Omental fat pad (tissue), 4 donors: ENCODE measurements around the gene AFF2. TPM values are rescaled to one million over a fixed set of nuclear protein-coding genes. Genes with fewer than 3 reads are reported as not detected.

Experiments
- ATAC-seq: fragments of 150-250 bp; one replicate; pipeline ENCODE4 v1.9.1; 2016; ENCODE audit warnings: mild to moderate bottlenecking, moderate library complexity; ENCODE audit not compliant: low FRiP score
- DNase-seq: peaks from one replicate; pipeline ENCODE4 v3.0.0-alpha.2; 2019; ENCODE audit warnings: low spot score
- total RNA-seq, 4 donors: library from RNA; depleted of rRNA; stranded (reverse); fragments of >200 nt; gene quantifications; one replicate each; pipeline ENCODE4 v1.1.0, GENCODE V29; 2016
- TF ChIP-seq, protein P1 (sequence below), 3 donors: fragments of 450-650 bp; IDR thresholded peaks; one replicate each; pipeline ENCODE4 v1.5.1; 2016 to 2017; ENCODE audit warnings: antibody characterized with exemption in 3 of 3, mild to moderate bottlenecking in 3 of 3, moderate library complexity in 2 of 3

AFF2 gene
- total RNA-seq, 4 donors from 2014 or later = 5.7 to 16.7 (median 12.3) TPM

DNA sequence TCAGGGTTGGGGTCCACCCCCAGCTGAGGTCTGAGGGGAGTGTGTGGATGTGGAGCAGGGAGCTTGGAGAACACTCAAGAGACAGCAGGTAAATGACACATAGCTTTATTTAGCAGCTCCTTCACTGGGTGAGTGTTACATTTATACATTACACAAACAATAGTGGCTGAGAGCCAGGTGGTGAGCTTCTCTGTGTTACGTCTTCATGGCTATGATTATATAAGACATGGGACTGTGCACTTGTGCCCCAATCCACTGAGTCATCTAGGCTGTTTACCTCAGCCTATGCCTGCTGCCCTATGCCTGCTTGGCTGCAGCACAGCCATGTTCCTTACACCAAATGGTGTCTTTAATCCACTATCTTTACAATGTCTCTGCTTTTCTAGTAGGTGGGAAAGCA is 459.6 kb downstream of the AFF2 start:
- ATAC-seq = no peak
- DNase-seq = no peak
- TF ChIP-seq, protein P1, sequence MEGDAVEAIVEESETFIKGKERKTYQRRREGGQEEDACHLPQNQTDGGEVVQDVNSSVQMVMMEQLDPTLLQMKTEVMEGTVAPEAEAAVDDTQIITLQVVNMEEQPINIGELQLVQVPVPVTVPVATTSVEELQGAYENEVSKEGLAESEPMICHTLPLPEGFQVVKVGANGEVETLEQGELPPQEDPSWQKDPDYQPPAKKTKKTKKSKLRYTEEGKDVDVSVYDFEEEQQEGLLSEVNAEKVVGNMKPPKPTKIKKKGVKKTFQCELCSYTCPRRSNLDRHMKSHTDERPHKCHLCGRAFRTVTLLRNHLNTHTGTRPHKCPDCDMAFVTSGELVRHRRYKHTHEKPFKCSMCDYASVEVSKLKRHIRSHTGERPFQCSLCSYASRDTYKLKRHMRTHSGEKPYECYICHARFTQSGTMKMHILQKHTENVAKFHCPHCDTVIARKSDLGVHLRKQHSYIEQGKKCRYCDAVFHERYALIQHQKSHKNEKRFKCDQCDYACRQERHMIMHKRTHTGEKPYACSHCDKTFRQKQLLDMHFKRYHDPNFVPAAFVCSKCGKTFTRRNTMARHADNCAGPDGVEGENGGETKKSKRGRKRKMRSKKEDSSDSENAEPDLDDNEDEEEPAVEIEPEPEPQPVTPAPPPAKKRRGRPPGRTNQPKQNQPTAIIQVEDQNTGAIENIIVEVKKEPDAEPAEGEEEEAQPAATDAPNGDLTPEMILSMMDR (IDR thresholded peaks at IDR 0.05) = no peak

DNA sequence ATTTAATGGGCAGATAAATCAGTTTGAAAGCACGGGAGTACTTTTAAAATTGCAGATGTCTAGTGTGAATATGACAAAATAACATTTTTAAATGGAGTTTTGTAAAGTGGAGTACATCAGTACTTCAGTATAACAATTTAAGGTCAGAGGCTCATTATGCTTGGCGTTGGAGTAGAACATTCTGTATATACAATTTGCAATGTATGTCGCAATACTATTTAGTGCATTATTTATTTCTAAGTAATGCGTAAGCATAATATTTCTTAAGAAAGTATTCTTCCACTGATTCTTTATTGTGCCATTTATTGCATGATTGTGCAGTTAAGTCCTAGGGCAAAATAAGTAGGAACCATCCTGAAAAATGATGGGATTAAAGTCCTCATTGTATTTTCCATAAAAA is 461.6 kb downstream of the AFF2 start:
- TF ChIP-seq, protein P1 (IDR thresholded peaks at IDR 0.05) = no peak
- no peak for ATAC-seq
- no peak for DNase-seq

DNA sequence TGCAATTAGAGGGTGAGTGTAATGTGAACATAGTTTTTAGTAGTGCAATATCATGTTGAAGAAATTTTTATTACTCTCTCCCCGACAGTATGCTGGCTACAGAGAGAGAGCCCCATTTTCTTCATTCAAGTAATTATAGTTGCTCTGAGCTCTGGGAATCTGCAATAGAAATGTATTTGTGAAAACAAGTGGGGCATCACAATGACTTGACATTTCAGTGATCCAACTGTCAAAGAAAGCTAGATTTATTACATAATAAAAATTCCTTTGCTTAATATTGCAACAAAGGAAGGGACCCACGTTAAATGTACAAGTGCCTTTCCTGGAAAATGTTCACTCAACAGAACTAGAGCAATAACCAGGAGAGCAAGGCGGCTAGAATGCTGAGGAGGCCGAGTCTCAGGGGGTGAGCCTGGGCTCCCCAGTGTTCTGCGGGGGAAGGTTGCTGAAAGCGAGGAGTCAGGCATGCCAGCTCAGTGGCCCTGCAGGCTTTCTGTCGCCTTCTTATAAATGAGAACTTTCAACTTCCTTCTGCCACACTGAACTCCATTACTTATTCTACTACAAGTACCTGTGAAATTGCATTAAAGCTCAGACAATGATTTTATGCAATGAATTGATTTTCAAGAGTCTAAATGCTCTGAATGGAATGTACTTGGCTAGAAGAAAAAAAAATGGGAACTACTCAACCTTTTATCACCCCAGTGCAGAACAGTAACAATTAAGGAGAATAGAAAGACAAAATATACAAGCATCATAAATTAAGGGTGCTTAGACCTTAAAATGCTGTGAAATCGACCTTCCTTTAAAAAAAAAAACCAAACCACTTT is 476.4 kb downstream of the AFF2 start:
- no peak for ATAC-seq
- TF ChIP-seq, protein P1 (IDR thresholded peaks at IDR 0.05) = no peak
- no peak for DNase-seq

DNA sequence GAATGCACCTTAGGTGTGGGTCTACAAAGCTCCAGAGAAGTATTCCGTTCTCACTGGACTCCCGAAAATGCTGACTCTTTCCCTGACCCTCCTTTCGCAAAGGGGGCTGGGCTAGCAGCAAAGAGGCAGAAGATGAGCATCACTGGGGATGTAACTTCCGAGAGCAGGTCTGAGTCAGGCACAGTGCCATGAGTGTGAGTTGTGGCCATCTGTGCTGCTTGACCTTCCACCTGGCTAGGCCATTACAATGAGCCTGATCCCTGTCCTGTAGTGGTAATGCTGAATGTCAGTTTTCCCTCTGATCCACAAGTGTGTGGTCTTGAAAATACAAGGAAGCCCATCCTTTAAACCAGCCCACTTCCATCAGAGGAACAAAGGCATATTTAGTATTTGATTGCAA is 479.4 kb downstream of the AFF2 start:
- TF ChIP-seq, protein P1 (IDR thresholded peaks at IDR 0.05) = no peak
- DNase-seq (no peak), ATAC-seq (no peak)

DNA sequence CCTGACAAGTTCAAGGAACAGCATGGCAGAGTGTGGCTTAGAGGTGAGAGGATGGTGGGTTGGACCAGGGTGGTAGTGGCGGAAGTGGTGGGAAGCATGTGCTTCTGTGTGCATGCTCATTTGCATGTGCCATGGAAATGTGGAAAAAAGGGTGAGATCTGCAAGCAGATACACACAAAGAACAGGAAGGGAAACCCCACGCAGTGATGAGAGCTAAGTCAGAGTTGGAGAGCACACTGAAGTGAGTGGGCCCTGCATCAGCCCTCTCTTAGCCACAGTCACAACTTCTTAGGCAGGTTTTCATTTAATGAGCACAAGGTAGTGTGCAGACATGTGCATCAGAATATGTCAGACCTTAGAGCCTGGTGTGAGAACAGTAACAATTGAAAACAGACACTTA is 483.8 kb downstream of the AFF2 start:
- DNase-seq (no peak), ATAC-seq (no peak)
- TF ChIP-seq, protein P1 (IDR thresholded peaks at IDR 0.05) = no peak

DNA sequence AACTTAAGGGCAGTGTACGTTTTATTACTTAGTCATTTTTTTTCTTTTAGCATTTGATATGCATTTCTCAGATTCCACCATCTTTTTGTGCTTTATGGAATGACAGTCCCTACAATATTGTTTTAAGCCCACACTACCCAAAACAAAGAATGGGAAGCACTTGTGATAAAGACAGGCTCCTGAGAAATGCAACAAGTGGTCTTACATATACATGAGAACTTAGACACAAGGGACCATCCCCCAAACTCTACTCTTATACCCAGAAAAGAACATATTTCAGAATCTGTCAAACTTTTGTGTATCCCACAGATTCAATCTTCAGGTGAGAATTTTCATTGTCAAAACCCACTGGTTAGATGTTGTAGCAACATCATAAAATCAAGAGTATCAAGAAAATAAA is 491.1 kb downstream of the AFF2 start:
- TF ChIP-seq, protein P1 (IDR thresholded peaks at IDR 0.05) = no peak
- no peak for DNase-seq
- no peak for ATAC-seq

DNA sequence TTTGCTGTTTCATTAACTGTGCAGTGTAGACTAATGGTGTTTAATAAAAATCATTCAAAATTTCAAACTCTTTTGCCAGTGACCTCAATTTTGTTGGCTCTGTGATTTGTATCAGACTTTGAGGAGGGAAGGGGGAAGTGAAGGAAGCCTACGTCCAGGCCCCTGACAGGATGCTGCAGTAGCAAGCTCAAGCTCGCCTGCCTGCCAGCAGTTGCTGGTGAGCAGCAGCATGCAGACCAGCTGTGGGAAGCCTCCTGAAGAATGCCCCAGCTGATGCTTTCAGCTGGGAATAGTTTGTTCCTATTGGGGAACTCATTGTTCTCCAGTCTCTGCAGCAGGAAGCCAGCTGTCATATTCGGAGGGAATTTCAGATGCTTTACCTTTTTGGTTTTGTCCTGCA is 495.2 kb downstream of the AFF2 start:
- DNase-seq (no peak), ATAC-seq (no peak)
- TF ChIP-seq, protein P1 (IDR thresholded peaks at IDR 0.05) = no peak
